ENCODE results near the gene OSBPL3.
"Not testable (repeated sequence)": the region's sequence is repeated elsewhere in the genome, so short reads cannot be mapped to it uniquely, and the experiment has no call there.

OSBPL3 gene

DNA sequence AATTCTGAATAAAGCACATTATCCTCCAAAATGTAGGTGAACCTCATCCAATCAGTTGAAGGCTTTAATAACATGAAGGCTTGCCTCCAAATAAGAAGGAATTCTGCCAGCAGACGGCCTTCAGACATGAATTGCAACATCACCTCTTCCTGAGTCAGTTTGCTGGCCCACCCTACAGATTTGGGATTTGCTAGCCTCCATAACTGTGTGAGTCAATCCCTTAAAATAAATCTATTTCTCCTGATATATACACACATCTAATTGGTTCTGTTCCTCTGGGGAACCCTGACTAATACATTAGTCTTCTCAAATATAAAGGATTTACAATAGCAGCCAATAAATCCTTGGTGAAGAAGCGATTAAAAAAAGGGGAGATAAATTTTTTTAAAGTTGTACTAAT, 34.8 kb upstream of the OSBPL3 start:
- TF ChIP-seq CTCF (IDR thresholded peaks at IDR 0.05; ENCODE audit: borderline replicate concordance, insufficient read depth, low read depth, low read length) = no peak
- no peak overlapping the region for H3K4me3 ChIP-seq (ENCODE audit: low read depth, low read length)

DNA sequence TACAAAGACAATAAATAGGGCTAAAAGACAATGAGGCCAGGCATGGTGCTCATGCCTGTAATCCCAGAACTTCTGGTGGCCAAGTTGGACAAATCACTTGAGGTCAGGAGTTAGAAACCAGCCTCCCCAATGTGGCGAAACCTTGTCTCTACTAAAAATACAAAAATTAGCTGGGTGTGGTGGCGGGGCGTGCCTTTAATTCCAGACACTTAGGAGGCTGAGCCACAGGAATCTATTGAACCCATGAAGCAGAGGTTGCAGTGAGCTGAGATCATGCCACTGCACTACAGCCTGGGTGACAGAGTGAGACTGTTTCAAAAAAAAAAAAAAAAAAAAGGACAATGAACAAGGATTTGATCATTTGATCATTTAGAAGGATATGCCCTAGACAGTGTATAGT, 32.7 kb upstream of the OSBPL3 start:
- not testable (repeated sequence) for H3K4me3 ChIP-seq (ENCODE audit: low read depth, low read length)

GRCh38 chr7:25012254-25012653, 32.3 kb upstream of the OSBPL3 start:
- no peak overlapping the region for H3K4me3 ChIP-seq (ENCODE audit: low read depth, low read length)
- no peak for TF ChIP-seq CTCF (IDR thresholded peaks at IDR 0.05; ENCODE audit: borderline replicate concordance, insufficient read depth, low read depth, low read length)

- no peak for TF ChIP-seq CTCF (IDR thresholded peaks at IDR 0.05; ENCODE audit: borderline replicate concordance, insufficient read depth, low read depth, low read length)
- H3K4me3 ChIP-seq (ENCODE audit: low read depth, low read length) = no peak overlapping the region
Observed at GRCh38 chr7:25009257-25009656, 29.3 kb upstream of the OSBPL3 start.

- no peak overlapping the region for H3K4me3 ChIP-seq (ENCODE audit: low read depth, low read length)
- TF ChIP-seq CTCF (IDR thresholded peaks at IDR 0.05; ENCODE audit: borderline replicate concordance, insufficient read depth, low read depth, low read length) = no peak
Observed at GRCh38 chr7:25007668-25008067, 27.7 kb upstream of the OSBPL3 start.

DNA sequence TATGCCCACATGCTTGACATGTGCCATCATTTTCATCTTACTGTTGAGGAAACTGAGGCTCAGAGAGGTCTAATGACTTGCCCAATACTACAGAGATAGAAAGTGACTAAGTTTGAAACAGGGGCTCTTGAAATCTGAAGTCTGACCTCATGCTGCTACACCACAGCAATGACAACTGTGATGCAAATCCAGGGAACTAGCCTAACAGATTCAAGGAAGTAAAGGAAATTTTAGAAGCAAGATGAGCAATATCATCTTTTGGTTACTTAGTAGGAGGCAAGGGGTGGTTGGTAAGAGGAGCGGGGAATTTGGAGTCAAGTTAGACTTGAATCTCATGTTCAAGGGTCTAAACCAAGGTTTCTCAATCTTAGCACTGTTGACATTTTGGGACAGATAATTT, 26.3 kb upstream of the OSBPL3 start:
- no peak for TF ChIP-seq CTCF (IDR thresholded peaks at IDR 0.05; ENCODE audit: borderline replicate concordance, insufficient read depth, low read depth, low read length)
- no peak overlapping the region for H3K4me3 ChIP-seq (ENCODE audit: low read depth, low read length)

DNA sequence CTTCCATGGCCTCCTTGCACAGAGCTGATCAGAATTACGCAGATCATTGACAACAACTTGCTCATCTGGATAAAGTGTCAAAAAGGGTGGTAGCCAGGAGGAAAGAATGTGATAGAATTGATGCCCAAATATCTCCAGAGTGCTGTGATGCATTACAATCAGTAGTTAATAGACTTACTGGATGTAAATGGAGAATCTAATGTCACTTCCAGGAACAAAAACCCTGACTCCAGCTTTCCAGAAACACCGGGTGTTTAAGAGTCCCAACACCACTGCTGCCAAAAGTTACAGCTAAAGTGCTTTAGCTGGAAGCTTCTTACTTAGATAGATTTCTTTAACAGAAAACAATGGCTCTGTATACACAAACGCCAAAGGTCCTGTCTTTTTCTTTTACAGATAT, 25.7 kb upstream of the OSBPL3 start:
- H3K4me3 ChIP-seq (ENCODE audit: low read depth, low read length) = no peak overlapping the region
- TF ChIP-seq CTCF (IDR thresholded peaks at IDR 0.05; ENCODE audit: borderline replicate concordance, insufficient read depth, low read depth, low read length) = no peak

DNA sequence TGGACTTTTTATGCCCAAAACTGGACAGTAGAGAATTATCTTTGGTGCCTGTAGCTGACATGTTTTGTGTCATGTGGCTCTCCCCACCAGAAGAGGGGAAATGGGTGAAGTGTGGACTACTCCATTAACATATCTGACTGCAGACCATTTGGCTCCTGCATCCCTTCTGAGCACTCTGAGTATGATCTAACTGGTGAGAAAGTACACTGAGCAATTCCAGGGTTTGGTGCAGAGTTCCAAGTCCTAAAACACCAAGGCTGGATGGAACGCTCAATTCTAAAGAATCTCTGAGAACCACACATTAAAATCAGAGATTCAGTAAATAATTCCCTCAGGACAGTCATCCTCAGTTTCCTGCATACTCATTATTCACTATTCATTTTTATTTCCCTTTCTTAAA, 22.8 kb upstream of the OSBPL3 start:
- no peak overlapping the region for H3K4me3 ChIP-seq (ENCODE audit: low read depth, low read length)
- no peak for TF ChIP-seq CTCF (IDR thresholded peaks at IDR 0.05; ENCODE audit: borderline replicate concordance, insufficient read depth, low read depth, low read length)
